GM12874 (cell line): ENCODE results near the gene KRAS.

Source experiments
- CTCF ChIP-seq: IDR thresholded peaks from 2 replicates; pipeline ENCODE4 v1.5.1; 2011; ENCODE audit warnings: low read depth, mild to moderate bottlenecking, control low read depth, low read length, moderate library complexity; ENCODE audit not compliant: insufficient read depth

The KRAS gene

GRCh38 chr12:25264862-25265261, 14.1 kb upstream of the KRAS start:
- TF ChIP-seq CTCF: no peak

GRCh38 chr12:25264114-25264513, 13.4 kb upstream of the KRAS start:
- no peak for TF ChIP-seq CTCF

GRCh38 chr12:25263594-25263993, 12.9 kb upstream of the KRAS start:
- no peak for TF ChIP-seq CTCF

- no peak for TF ChIP-seq CTCF
Measured at GRCh38 chr12:25262389-25263074, 11.8 kb upstream of the KRAS start.

- no peak for TF ChIP-seq CTCF
Measured at GRCh38 chr12:25257590-25258324, 7.0 kb upstream of the KRAS start.

- TF ChIP-seq CTCF: no peak
Measured at GRCh38 chr12:25256826-25257225, 6.1 kb upstream of the KRAS start.

- TF ChIP-seq CTCF: no peak
Measured at GRCh38 chr12:25256005-25256404, 5.3 kb upstream of the KRAS start.
